Measurements from ENCODE around the gene RGL2. TPM values are rescaled to one million over a fixed set of nuclear protein-coding genes. Genes with fewer than 3 reads are reported as not detected.
"Not testable (repeated sequence)": the region's sequence is repeated elsewhere in the genome, so short reads cannot be mapped to it uniquely, and the experiment has no call there.

Gene RGL2
- total RNA-seq, 2 donors from 2014 or later: 21.5 to 35.0 TPM

GRCh38 chr6:33278810-33279209 is 19.9 kb downstream of the RGL2 start:
- intact Hi-C loops (cut with DNase I, micrococcal nuclease): no loop called here
- DNase-seq: no peak
- no peak for ATAC-seq

GRCh38 chr6:33278392-33278741 is 20.4 kb downstream of the RGL2 start:
- ATAC-seq: no peak
- intact Hi-C loops (cut with DNase I, micrococcal nuclease): no loop called here
- DNase-seq: peak in 1 of 2 donors; percentile 25

GRCh38 chr6:33277663-33278391 is 20.9 kb downstream of the RGL2 start:
- peak in 1 of 2 donors; percentile 44 for DNase-seq
- intact Hi-C loops (cut with DNase I, micrococcal nuclease): no loop called here
- ATAC-seq: no peak

DNA sequence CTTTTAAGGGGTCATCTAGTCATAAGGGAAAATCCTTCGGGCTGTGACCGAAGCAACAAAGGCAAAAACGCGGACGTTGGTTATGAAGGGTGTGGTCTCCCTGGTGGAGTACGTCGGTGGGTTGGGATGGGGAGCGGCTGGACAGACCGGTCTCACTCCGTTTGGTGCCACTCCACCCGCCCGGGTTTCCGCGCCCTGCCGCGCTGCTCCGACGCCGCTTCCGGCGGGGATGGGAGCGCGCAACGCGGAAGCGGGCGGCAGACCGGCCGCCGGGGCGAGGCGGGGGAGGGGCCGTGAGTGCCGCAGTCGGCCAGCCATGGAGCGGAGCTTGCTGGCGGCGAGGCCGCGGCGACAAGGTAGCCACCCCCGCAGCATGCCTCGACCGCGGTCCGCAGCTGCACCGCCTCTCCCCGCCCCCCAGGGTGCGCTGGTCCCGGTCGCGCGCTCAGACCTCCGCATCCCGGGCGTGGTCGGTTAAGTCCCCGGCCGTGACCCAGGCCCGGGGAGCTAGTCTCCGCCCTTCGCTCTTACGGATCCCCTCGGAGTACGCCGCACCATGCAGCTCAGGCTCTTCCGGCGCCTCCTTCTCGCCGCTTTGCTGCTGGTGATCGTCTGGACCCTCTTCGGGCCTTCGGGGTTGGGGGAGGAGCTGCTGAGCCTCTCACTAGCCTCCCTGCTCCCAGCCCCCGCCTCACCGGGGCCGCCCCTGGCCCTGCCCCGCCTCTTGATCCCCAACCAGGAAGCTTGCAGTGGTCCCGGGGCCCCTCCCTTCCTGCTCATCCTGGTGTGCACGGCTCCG is 21.7 kb downstream of the RGL2 start, which contains the start of gene B3GALT4:
Gene B3GALT4, plus strand, starts transcription at position 260 of the 799 bp plus-strand sequence. Its CDS starts 297 bp downstream, at position 557.
- intact Hi-C loops (cut with DNase I, micrococcal nuclease): no loop called here
- ATAC-seq (peak; percentile 78), DNase-seq (peak; percentile 90 to 95)

DNA sequence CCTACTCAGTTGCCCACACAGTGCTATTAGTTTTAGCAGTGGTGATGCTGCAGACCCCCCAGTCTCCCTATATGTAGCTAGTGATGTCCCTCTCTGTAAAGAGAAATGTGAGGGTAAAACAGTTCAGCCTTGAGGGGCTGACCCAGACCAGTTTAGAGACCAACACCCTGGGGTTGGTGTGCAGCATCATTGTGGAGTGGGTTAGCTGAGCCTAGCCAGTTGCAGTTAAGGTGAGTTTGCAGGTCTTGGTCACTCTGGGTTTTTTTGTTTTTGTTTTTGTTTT is 22.2 kb downstream of the RGL2 start:
- intact Hi-C loops (cut with DNase I, micrococcal nuclease): no loop called here
- ATAC-seq (peak; percentile 0), DNase-seq (no peak)

- DNase-seq: peak in 1 of 2 donors; percentile 10
- ATAC-seq; intact Hi-C loops (cut with DNase I, micrococcal nuclease): not testable (repeated sequence)
These were observed 22.8 kb downstream of the RGL2 start for GRCh38 chr6:33275795-33276580.

DNA sequence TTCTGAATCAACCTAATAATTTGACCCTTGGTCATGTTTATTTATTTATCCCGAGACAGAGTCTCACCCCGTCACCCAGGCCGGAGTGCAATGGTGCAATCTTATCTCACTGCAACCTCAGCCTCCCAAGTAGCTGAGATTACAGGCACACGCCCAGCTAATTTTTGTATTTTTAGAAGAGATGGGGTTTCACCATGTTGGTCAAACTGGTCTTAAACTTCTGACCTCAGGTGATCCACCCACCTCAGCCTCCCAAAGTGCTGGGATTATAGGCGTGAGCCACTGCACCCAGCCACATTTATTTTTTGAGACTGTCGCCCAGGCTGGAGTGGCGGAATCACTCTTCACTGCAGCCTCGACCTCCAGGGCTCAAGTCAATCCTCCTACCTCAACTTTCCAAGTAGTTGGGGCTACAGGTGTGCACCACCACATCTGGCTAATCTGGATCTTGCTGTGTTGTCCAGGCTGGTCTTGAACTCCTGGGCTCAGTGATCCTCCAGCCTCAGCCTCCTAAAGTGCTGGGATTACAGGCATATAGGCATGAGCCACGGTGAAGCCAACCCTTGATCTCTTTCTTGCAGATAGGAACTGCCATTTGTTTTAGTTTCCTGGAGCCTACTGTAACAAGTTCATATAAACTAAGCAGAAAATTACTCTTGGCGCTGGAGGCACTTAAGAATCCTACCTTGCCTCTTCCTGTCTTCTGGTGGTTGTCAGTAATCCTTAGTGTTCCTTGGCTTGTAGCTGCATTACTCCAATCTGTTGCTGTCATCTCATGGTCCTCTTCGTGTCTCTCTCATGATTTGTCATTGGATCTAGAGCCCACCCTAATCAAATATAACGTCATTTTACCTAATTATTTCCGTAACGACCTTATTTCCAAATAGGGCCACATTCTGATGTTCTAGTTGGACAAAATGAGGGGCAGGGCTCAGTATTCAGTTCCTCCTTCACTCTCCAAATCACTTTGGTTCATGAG is 24.5 kb downstream of the RGL2 start:
- ATAC-seq: no peak
- no peak for DNase-seq
- intact Hi-C loops (cut with DNase I, micrococcal nuclease): no loop called here

GRCh38 chr6:33273129-33273923 is 25.4 kb downstream of the RGL2 start:
- no peak for DNase-seq
- no peak for ATAC-seq
- intact Hi-C loops (cut with DNase I, micrococcal nuclease): no loop called here

- intact Hi-C loops (cut with DNase I, micrococcal nuclease): no loop called here
- peak; percentile 8 for ATAC-seq
- DNase-seq: no peak
These were observed 26.2 kb downstream of the RGL2 start for GRCh38 chr6:33272275-33273128.

DNA sequence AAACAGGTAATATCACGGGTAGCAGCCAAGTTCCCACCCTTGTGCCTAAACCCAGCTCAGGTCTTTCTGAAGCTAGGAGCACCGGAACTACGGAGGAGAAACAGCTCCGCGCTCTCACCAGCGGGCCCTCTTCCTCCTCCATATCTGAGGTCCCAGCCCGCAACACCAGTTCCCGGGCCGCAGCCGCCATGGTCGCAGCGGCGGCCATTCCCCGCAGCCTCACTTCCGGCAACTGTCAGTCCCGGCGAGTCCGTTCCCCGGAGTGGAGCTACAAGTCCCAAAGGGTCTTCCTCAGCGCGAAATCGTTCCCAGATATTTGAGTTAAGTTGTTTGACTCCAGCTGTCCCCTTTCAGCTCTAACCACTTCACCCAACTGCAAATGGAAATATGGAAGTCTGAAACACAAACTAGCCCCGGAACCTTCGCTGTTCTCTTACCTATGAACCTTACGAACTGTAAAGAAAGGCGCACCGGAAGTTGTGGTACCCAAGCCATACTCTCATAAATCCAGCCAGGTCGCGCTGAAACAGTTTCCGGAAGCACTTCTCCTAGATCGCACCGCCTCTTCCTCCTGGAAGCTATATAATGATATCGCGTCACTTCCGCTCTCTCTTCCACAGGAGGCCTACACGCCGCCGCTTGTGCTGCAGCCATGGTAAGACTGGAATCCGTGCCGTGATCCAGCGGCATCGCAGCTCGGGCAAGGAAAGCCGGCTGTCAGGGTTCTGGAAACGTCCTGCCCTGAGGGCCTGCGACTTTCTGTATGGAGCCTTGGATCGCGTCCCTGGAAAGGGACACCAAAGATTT is 27.1 kb downstream of the RGL2 start, which contains the start of the genes RPS18 and VPS52:
Gene RPS18, plus strand, starts transcription at position 608 of the 807 bp plus-strand sequence. Its CDS starts 45 bp downstream, at position 653.
Gene VPS52, minus strand, starts transcription at position 409 of the 807 bp plus-strand sequence. Its CDS starts 201 bp downstream, at position 208.
- peak; percentile 84 for ATAC-seq
- peak; percentile 91 to 96 for DNase-seq
- intact Hi-C loops (cut with DNase I, micrococcal nuclease): no loop called here

- ATAC-seq (peak; percentile 38), DNase-seq (no peak)
- intact Hi-C loops (cut with DNase I, micrococcal nuclease): no loop called here
These were observed 27.6 kb downstream of the RGL2 start for GRCh38 chr6:33271117-33271467.

- intact Hi-C loops (cut with DNase I, micrococcal nuclease): no loop called here
- no peak for ATAC-seq
These were observed 34.7 kb downstream of the RGL2 start for GRCh38 chr6:33264015-33264414.

DNA sequence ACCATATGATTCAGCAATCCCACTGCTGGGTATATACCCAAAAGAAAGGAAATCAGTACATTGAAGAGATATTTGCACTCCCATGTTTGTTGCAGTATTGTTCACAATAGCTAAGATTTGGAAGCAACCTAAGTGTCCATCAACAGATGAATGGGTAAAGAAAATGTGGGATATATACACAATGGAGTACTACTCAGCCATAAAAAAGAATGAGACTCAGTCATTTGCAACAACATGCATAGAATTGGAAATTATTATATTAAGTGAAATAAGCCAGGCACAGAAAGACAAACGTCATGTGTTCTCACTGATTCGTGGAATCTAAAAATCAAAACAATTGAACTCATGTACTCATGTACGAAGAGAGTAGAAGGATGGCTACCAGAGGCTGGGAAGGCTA is 36.3 kb downstream of the RGL2 start:
- ATAC-seq; DNase-seq; intact Hi-C loops (cut with DNase I, micrococcal nuclease): not testable (repeated sequence)

More at GRCh38 chr6:33264015-33264414, 34.7 kb downstream of the RGL2 start:
- no peak for DNase-seq

DNA sequence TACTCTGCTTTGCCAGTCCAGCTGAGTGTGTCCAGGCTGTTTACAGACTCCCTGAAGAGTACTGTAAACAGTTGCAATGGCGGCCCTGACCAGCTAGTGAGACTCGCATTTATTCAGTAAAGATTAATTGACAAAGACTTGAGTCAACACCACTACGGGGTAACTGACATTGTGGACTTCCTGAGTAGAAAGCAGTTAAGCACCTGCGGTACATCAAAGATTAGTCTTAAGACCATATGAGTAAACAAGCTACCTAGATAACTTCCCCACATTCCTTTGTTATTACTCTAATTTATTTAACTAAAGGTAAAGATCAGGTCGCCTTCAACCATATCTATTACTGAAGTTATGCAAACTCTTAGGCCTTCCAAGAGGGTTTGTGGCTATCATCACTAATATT is 39.7 kb downstream of the RGL2 start:
- intact Hi-C loops (cut with DNase I, micrococcal nuclease): no loop called here
- DNase-seq (no peak), ATAC-seq (no peak)

- intact Hi-C loops (cut with DNase I, micrococcal nuclease): no loop called here
- ATAC-seq (no peak), DNase-seq (no peak)
These were observed 44.2 kb downstream of the RGL2 start for GRCh38 chr6:33254591-33254990.

GRCh38 chr6:33252759-33253158 is 46.0 kb downstream of the RGL2 start:
- intact Hi-C loops (cut with DNase I, micrococcal nuclease): no loop called here
- ATAC-seq: no peak
- DNase-seq: no peak
